PC-3 (cell line): ENCODE measurements around the gene TMEM125. TPM values are rescaled to one million over a fixed set of nuclear protein-coding genes. Genes with fewer than 3 reads are reported as not detected.

Experiments used
- ATAC-seq: fragments of 200-7000 bp; cut with Tn5 transposase; 2 replicates; pipeline ENCODE4 v1.9.1; 2020; ENCODE audit warnings: mild to moderate bottlenecking, moderate library complexity
- BruUV-seq: library from RNA; stranded (reverse); fragments of 400-500 nt; replicated peaks from 2 replicates; lab custom pipeline; 2021; lab: Mats Ljungman, UMichigan
- CTCF ChIA-PET: fragments of 300-600 bp; sonication (Branson Sonifier 250); formaldehyde crosslinking; loops from one replicate; lab custom pipeline; 2022; ENCODE audit warnings: antibody characterized with exemption; lab: Charles Lee
- POLR2A ChIA-PET: fragments of 300-600 bp; sonication (Branson Sonifier 250); formaldehyde crosslinking; loops from one replicate; lab custom pipeline; 2022; ENCODE audit warnings: antibody characterized with exemption; ENCODE audit not compliant: unreplicated experiment; lab: Charles Lee
- DNase-seq: peaks from one replicate; pipeline ENCODE4 v3.0.0-alpha.2; 2015
- H2AFZ ChIP-seq: fragments of 300-600 bp; sonication (generic); 2 replicates; pipeline ENCODE4 v1.6.0; 2016; ENCODE audit warnings: antibody characterized with exemption, low read length
- H3F3A ChIP-seq: fragments of 300-600 bp; sonication (generic); one replicate; pipeline ENCODE4 v1.6.0; 2017; ENCODE audit warnings: antibody characterized with exemption, low read length, control low read depth, mild to moderate bottlenecking; ENCODE audit not compliant: unreplicated experiment
- H3K27ac ChIP-seq: fragments of 300-600 bp; sonication (generic); 2 replicates; pipeline ENCODE4 v1.5.1; 2016; ENCODE audit warnings: mild to moderate bottlenecking, low read length
- H3K27me3 ChIP-seq: fragments of 300-600 bp; sonication (generic); 2 replicates; pipeline ENCODE4 v1.6.1; 2016; ENCODE audit warnings: low read length, mixed read lengths
- H3K36me3 ChIP-seq: fragments of 300-600 bp; sonication (generic); 2 replicates; pipeline ENCODE4 v1.6.1; 2016; ENCODE audit warnings: low read depth, mixed run types, low read length, mixed read lengths
- H3K4me1 ChIP-seq: fragments of 300-600 bp; sonication (generic); 2 replicates; pipeline ENCODE4 v1.5.1; 2016; ENCODE audit warnings: low read length; ENCODE audit not compliant: insufficient read depth
- H3K4me2 ChIP-seq: fragments of 300-600 bp; sonication (generic); 2 replicates; pipeline ENCODE4 v1.6.0; 2016; ENCODE audit warnings: low read length
- H3K4me3 ChIP-seq: fragments of 300-600 bp; sonication (generic); 2 replicates; pipeline ENCODE4 v1.5.1; 2016; ENCODE audit warnings: mild to moderate bottlenecking, low read length, mixed read lengths
- H3K79me2 ChIP-seq: fragments of 300-600 bp; sonication (generic); 2 replicates; pipeline ENCODE4 v1.6.1; 2017; ENCODE audit warnings: low read length, mixed read lengths
- H3K9ac ChIP-seq: fragments of 300-600 bp; sonication (generic); 2 replicates; pipeline ENCODE4 v1.6.0; 2016; ENCODE audit warnings: mild to moderate bottlenecking, low read length
- H3K9me2 ChIP-seq: fragments of 300-600 bp; sonication (generic); replicated peaks from 2 replicates; pipeline ENCODE4 v1.6.1; 2016; ENCODE audit warnings: mixed run types, low read length, mixed read lengths
- H3K9me3 ChIP-seq: fragments of 300-600 bp; sonication (generic); 2 replicates; pipeline ENCODE4 v1.6.1; 2016; ENCODE audit warnings: low read length, mixed read lengths
- H4K20me1 ChIP-seq: fragments of 300-600 bp; sonication (generic); 2 replicates; pipeline ENCODE4 v1.6.1; 2016; ENCODE audit warnings: low read length, mixed read lengths
- CTCF ChIP-seq: fragments of 300-600 bp; sonication (generic); conservative IDR thresholded peaks from 2 replicates; pipeline ENCODE4 v1.5.1; 2017; ENCODE audit warnings: antibody characterized with exemption, low read depth, mild to moderate bottlenecking, low read length
- EZH2 ChIP-seq: fragments of 300-600 bp; sonication (generic); IDR thresholded peaks from one replicate; pipeline ENCODE4 v1.6.1; 2017; ENCODE audit warnings: antibody characterized with exemption, mild to moderate bottlenecking, low read length; ENCODE audit not compliant: unreplicated experiment
- EZH2phosphoT487 ChIP-seq: fragments of 300-600 bp; sonication (generic); IDR thresholded peaks from 2 replicates; pipeline ENCODE4 v1.6.1; 2018; ENCODE audit warnings: mild to moderate bottlenecking, antibody characterized with exemption, low read length, borderline replicate concordance
- intact Hi-C: fragments of 100-400 bp; cut with micrococcal nuclease; formaldehyde crosslinking; loops from 2 replicates; pipeline ENCODE4 v1.9.0; 2023
- total RNA-seq: library from RNA; depleted of rRNA; stranded (reverse); fragments of >200 nt; gene quantifications from 2 replicates; pipeline ENCODE4 v1.2.3, GENCODE V29; 2014

TMEM125 gene
- total RNA-seq, 1 experiment from 2014 or later: 9.8 TPM

- no peaks in the 10 kb centered on the region for H4K20me1 ChIP-seq
- DNase-seq: no peak
- H3K4me1 ChIP-seq: peaks cover 16% of the 10 kb centered on the region
- ATAC-seq: no peak
- H3K79me2 ChIP-seq: no peaks in the 10 kb centered on the region
- intact Hi-C loops: no loop called here
- H3K27me3 ChIP-seq: no peaks in the 10 kb centered on the region
- POLR2A ChIA-PET: no interaction called here
- no peak overlapping the region for H3K9ac ChIP-seq
- no TSS peak for BruUV-seq
- H2AFZ ChIP-seq: no peak overlapping the region
- TF ChIP-seq EZH2phosphoT487: no peak
- no peak for TF ChIP-seq EZH2
- no peak for TF ChIP-seq CTCF
- H3K36me3 ChIP-seq: no peaks in the 10 kb centered on the region
- no peaks in the 10 kb centered on the region for H3K9me3 ChIP-seq
- no peak overlapping the region for H3K4me2 ChIP-seq
- H3K9me2 ChIP-seq: no peaks in the 10 kb centered on the region
- H3K27ac ChIP-seq: no peak overlapping the region
- H3F3A ChIP-seq: no peaks in the 10 kb centered on the region
- no peak overlapping the region for H3K4me3 ChIP-seq
- CTCF ChIA-PET: no interaction called here
Measured at GRCh38 chr1:43272161-43272560, 2.4 kb downstream of the TMEM125 start.

GRCh38 chr1:43272576-43273571 lies 3.1 kb downstream of the TMEM125 start:
- Histone ChIP-seq H3K27ac (no peak overlapping the region), H3K9me3 (no peaks in the 10 kb centered on the region), H4K20me1 (no peaks in the 10 kb centered on the region), H3K79me2 (no peaks in the 10 kb centered on the region), H3K4me3 (no peak overlapping the region), H3F3A (no peaks in the 10 kb centered on the region), H3K9ac (no peak overlapping the region), H3K36me3 (no peaks in the 10 kb centered on the region), H3K9me2 (no peaks in the 10 kb centered on the region), H3K4me1 (peaks cover 16% of the 10 kb centered on the region), H3K4me2 (no peak overlapping the region), H2AFZ (no peak overlapping the region), H3K27me3 (no peaks in the 10 kb centered on the region)
- TF ChIP-seq EZH2phosphoT487 (no peak), CTCF (no peak), EZH2 (no peak)
- DNase-seq: no peak
- ChIA-PET CTCF (no interaction called here), POLR2A (no interaction called here)
- intact Hi-C loops: no loop called here
- BruUV-seq: no TSS peak
- no peak for ATAC-seq

- Histone ChIP-seq H2AFZ (no peak overlapping the region), H4K20me1 (no peaks in the 10 kb centered on the region), H3K79me2 (no peaks in the 10 kb centered on the region), H3K27me3 (no peaks in the 10 kb centered on the region), H3K4me1 (peaks cover 16% of the 10 kb centered on the region), H3K27ac (no peak overlapping the region), H3K4me2 (no peak overlapping the region), H3K9me3 (no peaks in the 10 kb centered on the region), H3K9ac (no peak overlapping the region), H3K9me2 (no peaks in the 10 kb centered on the region), H3F3A (no peaks in the 10 kb centered on the region), H3K36me3 (no peaks in the 10 kb centered on the region), H3K4me3 (no peak overlapping the region)
- TF ChIP-seq CTCF (no peak), EZH2 (no peak), EZH2phosphoT487 (no peak)
- ChIA-PET CTCF (no interaction called here), POLR2A (no interaction called here)
- no TSS peak for BruUV-seq
- DNase-seq (no peak), ATAC-seq (no peak)
- intact Hi-C loops: no loop called here
Measured at GRCh38 chr1:43273708-43274107, 3.9 kb downstream of the TMEM125 start.
